HTERT RPE-1 (cell line): ENCODE measurements around the gene DDX19B.
"Not testable (repeated sequence)": the region's sequence is repeated elsewhere in the genome, so short reads cannot be mapped to it uniquely, and the experiment has no call there.

Source experiments
- in situ Hi-C: fragments of 300-500 bp; cut with MboI; formaldehyde crosslinking; loops from 4 replicates; pipeline ENCODE4 v1.14.3; 2020; ENCODE audit warnings: low sequenced_read_pairs

Gene DDX19B

GRCh38 chr16:70348991-70349390, 50.0 kb downstream of the DDX19B start:
- in situ Hi-C loops: no loop called here

- in situ Hi-C loops: no loop called here
These were observed 50.8 kb downstream of the DDX19B start for GRCh38 chr16:70349783-70350182.

GRCh38 chr16:70359552-70359951, 60.6 kb downstream of the DDX19B start:
- in situ Hi-C loops: no loop called here

GRCh38 chr16:70364399-70364798, 65.4 kb downstream of the DDX19B start:
- in situ Hi-C loops: no loop called here

GRCh38 chr16:70370145-70370544, 71.2 kb downstream of the DDX19B start:
- in situ Hi-C loops: not testable (repeated sequence)

- in situ Hi-C loops: no loop called here
These were observed 71.9 kb downstream of the DDX19B start for GRCh38 chr16:70370924-70371323.

- in situ Hi-C loops: no loop called here
These were observed 74.1 kb downstream of the DDX19B start for GRCh38 chr16:70372921-70373728.

- in situ Hi-C loops: no loop called here
These were observed 75.2 kb downstream of the DDX19B start for GRCh38 chr16:70374213-70374612.

GRCh38 chr16:70375636-70376611, 76.9 kb downstream of the DDX19B start:
- in situ Hi-C loops: no loop called here

GRCh38 chr16:70377782-70378181, 78.8 kb downstream of the DDX19B start:
- in situ Hi-C loops: no loop called here

- in situ Hi-C loops: no loop called here
These were observed 80.0 kb downstream of the DDX19B start for GRCh38 chr16:70378869-70379493.

- in situ Hi-C loops: no loop called here
These were observed 81.4 kb downstream of the DDX19B start for GRCh38 chr16:70380248-70380918.

- in situ Hi-C loops: no loop called here
These were observed 82.1 kb downstream of the DDX19B start for GRCh38 chr16:70380919-70381603.

- in situ Hi-C loops: no loop called here
These were observed 82.8 kb downstream of the DDX19B start for GRCh38 chr16:70381604-70382342.

GRCh38 chr16:70383421-70383960, 84.5 kb downstream of the DDX19B start:
- in situ Hi-C loops: no loop called here
